HepG2 (cell line): Measurements from ENCODE around the gene MZT2A.
"Not testable (repeated sequence)": the region's sequence is repeated elsewhere in the genome, so short reads cannot be mapped to it uniquely, and the experiment has no call there.

Experiments
- GATAD1 ChIP-seq: IDR thresholded peaks from 2 replicates; pipeline ENCODE4 v1.6.1; 2016; ENCODE audit warnings: missing genetic modification reagents, missing compliant biosample characterization
- SETDB1 ChIP-seq: sonication (generic); formaldehyde crosslinking; IDR thresholded peaks from 2 replicates; pipeline ENCODE4 v1.5.1; 2020; ENCODE audit warnings: missing genetic modification reagents, mild to moderate bottlenecking, borderline replicate concordance
- SKI ChIP-seq: fragments of 450-650 bp; IDR thresholded peaks from one replicate; pipeline ENCODE4 v1.6.1; 2018; ENCODE audit warnings: mild to moderate bottlenecking; ENCODE audit not compliant: partially characterized antibody
- ZC3H4 ChIP-seq: sonication (generic); formaldehyde crosslinking; IDR thresholded peaks from 2 replicates; pipeline ENCODE4 v1.4.0; 2020; ENCODE audit warnings: missing genetic modification reagents, borderline replicate concordance
- TF ChIP-seq, protein P1 (sequence below), 2 experiments: sonication (generic) in 1 of 2; formaldehyde crosslinking in 1 of 2; IDR thresholded peaks; 2 replicates each; pipeline versions ENCODE4 v1.5.1 to v1.6.1; 2011 to 2020; ENCODE audit warnings: borderline replicate concordance in 1 of 2, low read depth in 1 of 2, low read length in 1 of 2, mild to moderate bottlenecking in 1 of 2, missing genetic modification reagents in 1 of 2, moderate library complexity in 1 of 2

DNA sequence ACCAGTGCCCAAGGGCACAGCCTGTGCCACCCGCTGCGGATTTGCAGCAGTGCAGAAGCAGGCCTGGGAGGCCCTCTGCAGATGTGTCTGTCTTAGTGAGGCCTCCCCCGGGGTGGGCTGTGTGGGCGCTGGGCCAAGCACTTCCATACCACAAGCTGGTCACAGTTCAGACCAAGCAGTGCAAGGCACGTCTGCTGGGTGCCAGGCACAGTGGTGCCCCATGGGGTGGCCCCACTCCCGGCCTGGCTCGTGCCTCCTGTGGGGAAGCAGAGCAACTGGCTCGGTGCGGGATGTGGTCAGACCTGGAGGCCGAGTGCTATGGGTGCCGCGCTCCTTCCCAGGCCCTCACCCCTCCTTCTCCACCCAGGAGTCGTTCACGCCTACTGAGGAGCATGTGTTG is 23.0 kb upstream of the MZT2A start:
- TF ChIP-seq SKI; ZC3H4; SETDB1 (CRISPR knock-in tag); GATAD1 (CRISPR knock-in tag): not testable (repeated sequence)
- TF ChIP-seq, protein P1, sequence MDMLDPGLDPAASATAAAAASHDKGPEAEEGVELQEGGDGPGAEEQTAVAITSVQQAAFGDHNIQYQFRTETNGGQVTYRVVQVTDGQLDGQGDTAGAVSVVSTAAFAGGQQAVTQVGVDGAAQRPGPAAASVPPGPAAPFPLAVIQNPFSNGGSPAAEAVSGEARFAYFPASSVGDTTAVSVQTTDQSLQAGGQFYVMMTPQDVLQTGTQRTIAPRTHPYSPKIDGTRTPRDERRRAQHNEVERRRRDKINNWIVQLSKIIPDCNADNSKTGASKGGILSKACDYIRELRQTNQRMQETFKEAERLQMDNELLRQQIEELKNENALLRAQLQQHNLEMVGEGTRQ (IDR thresholded peaks at IDR 0.05; ENCODE audit: low read depth, low read length): not testable (repeated sequence)
- TF ChIP-seq, protein P1 (CRISPR knock-in tag; IDR thresholded peaks at IDR 0.05; ENCODE audit: borderline replicate concordance): not testable (repeated sequence)
